Ecto neural progenitor cell (in vitro differentiated cells): ENCODE data around the gene SLC2A8.
A peak's percentile ranks its signal among the peaks of the same experiment; 100 is the strongest.

Source experiments
- DNase-seq: peaks from one replicate; pipeline ENCODE4 v3.0.0-alpha.2; 2018; ENCODE audit warnings: low spot score

The SLC2A8 gene

DNA sequence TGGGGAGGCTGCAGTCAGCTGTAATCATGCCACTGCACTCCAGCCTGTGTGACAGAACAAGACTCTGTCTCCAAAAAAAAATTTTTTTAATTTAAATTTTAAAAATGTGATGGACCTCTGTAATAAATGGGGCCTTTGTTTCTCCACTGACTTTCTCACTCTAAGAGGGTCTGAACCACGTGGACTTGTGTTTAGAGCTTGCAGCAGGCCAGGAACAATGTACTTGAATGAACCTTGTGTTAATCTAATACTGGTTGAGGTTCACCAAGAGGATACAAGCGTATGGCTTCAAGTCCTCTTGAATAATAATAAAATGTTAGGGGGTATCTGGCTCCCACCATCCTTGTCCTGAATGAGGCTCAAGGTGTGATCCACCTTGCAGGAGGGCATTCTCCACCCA lies 14.4 kb upstream of the SLC2A8 start:
- no peak for DNase-seq

DNA sequence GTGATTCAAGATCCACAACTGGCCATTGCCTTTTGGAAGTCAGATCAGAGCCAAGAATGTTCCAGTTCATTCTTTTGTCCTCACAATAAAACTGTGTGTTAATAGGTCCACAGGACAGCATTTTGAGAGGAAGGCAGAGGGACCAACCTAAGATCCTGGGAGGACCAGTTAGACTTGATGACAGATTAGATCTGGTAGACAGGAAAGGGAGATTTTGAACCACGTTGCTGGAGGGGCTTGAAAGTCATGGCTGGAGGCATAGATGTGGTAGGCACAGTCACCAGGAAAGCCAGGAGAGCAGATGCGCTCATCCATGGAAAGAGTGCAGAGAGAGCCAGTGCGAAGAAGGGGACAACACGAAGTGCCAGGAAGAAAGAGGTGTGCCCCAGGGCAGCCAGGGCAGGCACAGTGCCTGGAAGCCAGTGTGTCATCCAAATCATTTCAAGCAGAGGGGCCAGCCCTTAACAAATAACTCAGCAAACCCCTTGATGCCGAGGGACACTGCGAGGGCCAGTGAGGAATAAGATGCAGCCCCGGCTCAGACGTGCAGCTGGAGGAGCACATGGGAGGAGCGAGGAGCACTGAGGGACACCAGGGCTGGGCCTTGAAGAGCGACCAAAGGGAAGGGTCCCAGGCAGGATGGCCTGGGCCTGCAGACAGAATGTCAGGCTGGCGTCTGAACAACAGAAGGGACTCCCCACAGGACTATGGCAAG lies 12.8 kb upstream of the SLC2A8 start:
- peak; percentile 35 for DNase-seq

DNA sequence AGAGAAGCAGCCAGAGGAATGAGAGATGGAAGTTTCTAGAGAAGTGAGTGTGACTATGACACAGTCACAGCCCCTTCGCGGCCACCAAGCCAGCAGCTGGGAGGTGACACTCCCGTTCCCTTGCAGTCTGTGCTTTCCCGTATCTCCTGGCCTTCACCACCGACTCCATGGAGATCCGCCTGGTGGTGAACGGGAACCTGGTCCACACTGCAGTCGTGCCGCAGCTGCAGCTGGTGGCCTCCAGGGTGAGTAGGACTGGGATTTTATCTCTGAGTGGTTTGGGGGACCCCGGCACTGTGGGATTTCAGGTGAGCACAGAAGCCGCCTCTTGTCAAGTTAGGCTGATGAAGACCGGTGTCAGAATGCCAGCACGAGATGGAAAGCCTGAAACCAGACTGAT lies 12.1 kb upstream of the SLC2A8 start:
- peak; percentile 48 for DNase-seq

DNA sequence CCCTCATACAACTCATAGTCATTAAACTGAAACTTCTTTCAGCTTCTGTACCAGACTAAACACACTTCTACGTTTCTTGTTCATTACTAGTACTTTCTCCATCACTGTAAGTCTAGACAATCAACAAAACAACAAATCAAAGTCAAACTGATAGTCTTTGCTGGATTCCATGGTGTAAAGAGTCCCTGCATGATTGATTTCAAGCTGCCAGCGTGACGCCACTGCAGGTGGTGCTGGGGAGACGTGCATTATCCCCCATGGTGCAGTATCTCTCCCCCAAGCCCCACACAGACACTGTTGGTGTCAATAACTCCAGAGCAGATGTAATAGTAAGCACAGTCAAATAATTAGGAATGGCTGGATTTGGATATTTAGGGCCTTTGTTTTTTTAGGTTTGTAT lies 10.7 kb upstream of the SLC2A8 start:
- DNase-seq, result peak; percentile 29

DNA sequence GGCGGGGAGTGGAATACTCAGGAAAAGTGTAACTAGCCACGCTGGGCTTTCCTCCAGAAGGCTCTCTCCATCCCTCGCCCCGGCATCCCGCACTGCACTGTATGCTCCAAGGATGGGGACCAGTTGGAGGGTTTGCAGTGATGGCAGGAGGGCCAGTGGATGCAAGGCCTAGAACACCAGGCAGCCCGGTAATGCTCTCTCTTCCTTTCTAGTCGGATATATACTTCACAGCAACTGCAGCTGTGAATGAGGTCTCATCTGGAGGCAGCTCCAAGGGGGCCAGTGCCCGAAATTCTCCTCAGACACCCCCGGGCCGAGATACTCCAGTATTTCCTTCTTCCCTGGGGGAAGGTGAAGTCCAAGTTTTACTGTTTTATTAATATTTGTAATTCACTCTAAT lies 10.0 kb upstream of the SLC2A8 start:
- DNase-seq, result no peak

DNA sequence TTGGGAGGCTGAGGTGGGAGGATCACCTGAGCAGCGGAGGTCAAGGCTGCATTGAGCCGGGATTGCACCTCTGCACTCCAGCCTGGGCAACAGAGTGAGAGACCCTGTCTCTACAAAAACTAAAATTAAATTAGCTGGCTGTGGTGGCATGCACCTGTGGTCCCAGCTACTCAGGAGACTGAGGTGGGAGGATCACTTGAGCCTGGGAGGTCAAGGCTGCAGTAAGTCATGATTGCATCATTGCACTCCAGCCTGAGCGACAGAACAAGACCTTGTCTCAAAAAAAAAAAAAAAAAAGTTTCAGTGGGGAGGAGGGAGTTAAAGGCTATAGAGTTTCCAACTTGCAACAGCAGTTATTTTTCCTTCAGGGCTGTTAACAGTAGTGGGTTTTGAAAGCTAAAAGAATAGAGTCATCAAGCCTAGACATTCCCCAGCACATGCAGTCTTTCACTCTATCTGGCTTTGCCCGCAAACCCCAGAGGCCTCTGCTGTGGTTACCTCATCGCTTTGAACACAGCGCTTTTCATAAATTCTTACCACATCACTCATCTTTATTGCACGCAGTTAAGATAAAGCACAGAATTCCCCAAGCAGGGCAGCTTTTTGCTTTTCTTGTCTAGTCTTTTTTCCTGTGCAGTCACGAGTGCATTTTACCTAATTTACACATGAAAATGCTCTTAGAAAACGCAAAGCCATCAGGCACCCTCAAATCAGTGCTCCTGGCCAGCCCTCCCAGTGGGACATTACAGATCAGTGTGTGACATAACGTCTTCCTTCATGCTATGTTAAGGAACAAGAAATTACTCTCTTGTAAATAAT lies 8.7 kb upstream of the SLC2A8 start:
- no peak for DNase-seq

DNA sequence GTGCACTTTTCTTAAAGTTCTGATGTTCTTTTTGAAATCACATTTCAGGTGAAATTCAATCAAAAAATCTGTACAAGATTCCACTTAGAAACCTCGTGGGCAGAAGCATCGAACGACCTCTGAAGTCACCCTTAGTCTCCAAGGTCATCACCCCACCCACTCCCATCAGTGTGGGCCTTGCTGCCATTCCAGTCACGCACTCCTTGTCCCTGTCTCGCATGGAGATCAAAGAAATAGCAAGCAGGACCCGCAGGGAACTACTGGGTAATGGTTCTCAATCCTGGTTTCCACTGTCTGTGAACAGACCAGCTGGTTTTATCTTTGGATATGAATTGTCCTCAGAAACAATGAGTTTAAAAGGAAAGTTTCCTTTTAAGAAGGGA lies 8.1 kb upstream of the SLC2A8 start:
- no peak for DNase-seq

DNA sequence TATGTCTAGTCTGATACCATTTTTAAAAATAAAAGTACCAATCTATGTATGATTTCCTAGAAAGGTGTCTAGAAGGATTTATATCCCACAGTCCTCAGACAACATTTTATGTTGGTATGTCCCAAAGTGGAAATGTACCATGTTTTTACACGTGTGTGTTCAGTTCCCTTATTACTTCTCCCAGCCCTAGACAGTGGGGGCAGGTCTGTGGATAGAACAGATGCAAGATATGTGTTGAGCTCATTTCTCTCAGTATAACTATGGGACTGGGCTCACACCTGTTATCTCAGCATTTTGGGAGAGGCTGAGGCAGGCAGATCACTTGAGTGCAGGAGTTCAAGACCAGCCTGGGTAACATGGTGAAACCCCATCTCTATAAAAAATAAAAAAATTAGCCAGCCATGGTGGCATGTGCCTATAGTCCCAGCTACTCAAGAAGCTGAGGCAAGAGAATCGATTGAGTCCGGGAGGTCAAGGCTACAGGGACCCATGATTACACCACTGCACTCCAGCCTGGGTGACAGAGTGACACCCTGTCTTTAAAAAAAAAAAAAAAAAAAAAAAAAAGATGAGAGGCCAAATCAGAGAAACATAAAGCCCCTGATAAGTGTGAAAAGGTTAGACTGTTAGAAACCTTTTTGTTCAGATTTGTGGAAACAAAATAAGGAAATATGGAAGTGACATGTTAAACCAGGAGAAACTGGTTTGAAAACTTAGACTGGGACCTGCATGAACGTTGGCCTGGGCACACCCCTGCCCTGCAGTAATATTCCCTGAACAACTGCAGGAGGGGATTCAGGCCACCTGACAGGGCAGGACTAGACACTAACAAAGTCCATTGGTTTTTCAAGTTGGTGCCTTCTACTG lies 7.4 kb upstream of the SLC2A8 start:
- DNase-seq, result no peak

DNA sequence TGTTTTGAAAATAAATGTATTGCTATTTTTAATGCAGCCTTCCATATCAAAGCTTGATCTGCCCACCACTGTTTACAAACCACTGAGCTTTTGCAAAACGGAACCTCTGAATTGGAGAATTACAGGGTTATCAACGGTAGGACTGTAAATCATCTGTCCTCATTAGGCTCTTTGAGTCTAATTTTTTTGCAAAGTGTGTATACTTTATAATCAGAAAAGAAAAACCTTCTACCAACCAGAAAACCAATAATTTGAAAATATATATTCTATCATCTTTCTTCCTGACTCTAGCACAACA lies 6.8 kb upstream of the SLC2A8 start:
- no peak for DNase-seq

DNA sequence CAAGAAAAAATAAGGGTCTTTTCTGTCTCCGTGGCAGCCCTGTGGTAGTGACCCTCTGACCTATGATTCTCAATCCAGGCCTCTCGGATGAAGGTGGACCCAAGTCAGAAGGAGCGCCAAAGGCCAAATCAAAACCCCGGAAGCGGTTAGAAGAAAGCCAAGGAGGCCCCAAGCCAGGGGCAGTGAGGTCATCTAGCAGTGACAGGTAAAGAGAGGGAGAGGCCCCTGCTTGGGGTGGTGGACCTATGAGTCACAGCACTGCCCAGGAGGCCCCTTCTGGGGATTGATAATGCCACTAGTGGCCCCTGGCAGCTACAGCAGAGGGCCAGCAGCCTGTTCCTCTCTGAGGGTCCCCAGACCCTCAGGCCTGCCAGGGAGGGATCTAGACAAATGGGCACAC lies 6.4 kb upstream of the SLC2A8 start:
- DNase-seq, result no peak

DNA sequence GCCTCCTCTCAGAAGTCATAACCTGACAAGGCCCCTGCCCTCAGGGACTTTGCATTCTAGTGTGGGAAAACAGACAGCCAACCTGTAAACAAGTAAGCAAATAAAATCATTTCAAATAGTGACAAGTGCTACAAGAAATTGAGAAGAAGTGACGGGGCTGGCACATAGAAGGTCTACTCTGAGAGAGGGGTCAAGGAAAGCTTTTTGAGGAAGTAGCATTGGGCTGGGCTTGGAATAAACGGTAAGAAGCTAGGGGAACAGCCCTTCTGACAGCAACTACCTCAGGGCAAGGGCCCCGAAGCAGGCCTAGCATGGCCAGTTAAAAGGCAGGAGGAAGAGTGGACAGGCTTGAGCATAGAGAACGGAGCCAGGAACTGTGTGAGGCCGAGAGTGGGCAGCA lies 4.8 kb upstream of the SLC2A8 start:
- no peak for DNase-seq

DNA sequence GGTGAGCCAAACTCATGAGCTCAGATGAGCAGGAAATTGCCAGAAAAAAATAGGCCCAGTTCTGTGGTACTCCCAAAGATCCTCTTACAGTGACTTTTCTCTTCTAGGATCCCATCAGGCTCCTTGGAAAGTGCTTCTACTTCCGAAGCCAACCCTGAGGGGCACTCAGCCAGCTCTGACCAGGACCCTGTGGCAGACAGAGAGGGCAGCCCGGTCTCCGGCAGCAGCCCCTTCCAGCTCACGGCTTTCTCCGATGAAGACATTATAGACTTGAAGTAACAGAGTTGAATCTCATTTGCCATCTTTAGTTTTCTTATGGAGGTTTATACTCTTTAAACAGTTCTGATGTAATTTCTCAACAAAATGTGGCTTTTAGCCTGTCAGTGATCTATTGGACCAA lies 4.0 kb upstream of the SLC2A8 start:
- no peak for DNase-seq

DNA sequence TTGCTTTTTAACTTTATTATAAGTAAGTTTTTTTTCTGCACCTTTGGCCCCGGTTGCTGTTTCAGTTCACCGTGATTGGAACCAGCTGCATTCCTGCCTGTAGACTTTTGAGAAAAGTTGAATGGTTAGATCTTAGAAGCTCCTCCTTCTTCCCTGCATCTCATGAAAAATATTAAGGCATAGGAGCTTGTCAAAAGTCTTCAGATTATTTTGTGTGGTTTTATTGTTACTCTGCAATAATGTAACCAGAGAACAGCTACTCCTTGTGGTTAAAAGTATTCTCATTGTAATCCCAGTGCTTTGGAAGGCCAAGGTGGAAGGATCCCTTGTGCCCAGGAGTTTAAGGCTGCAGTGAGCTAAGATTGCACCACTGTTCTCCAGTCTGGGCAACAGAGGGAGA lies 3.3 kb upstream of the SLC2A8 start:
- DNase-seq, result no peak

DNA sequence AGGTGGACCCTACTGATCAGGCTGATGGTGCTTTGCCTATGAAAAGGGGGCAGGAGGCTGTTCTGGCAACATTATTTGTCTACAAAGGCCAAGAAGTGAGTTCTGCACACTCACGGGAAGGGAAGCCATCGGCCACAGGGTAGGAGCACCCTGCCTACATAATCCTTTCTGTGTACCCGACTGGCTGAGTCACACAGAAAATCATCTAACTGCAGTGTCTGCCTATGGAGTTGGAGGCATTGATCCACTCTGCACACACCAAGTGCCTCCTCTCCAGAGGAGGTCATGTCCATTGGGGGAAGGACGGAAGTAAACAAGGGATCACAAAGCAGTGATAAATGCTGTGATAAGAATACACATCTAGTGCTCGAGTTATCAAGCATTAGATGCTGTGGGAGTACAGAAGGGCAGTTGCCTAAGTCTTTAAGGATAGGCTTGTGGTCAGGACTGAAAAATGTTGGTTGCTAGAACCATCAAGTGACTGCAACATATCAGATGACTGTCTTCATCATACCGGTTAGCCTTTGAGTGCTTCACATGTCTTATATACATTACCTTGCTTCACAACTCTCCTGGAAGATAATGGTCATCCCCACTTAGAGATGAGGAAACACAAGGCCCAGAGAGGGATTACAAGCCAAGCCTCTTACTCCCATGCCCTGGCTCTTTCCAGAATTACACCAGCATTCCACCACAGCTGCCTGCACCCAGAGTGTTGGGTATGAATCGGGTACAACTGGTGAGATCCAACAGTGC lies 1.3 kb upstream of the SLC2A8 start:
- no peak for DNase-seq

DNA sequence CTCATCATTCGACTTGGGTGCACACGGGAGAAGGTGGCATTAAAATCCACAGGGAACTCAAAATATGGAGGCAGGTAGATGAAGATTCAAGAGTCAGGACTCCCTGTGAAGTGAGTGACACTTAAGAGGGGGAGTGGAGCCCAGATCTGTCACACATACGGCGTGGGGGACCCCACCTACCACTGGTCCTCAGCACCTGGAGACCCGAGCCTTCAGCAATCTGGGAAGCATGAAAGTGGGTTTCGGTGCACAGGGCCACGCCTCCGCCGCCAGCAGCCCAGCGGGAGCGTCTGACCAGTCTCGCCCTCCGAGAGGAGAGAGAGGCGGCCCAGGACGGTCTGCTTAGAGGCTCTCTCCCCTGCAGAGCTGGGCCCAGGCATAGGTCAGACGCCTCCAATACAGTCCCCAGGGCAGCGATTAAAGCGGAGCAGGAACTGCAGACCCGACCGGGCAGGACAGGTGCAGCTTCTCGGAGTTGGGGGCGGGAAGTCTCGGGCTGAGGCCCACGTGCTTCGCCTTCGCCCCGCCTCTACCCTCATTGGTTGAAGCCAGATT lies 639 bp upstream of the SLC2A8 start:
- no peak for DNase-seq

DNA sequence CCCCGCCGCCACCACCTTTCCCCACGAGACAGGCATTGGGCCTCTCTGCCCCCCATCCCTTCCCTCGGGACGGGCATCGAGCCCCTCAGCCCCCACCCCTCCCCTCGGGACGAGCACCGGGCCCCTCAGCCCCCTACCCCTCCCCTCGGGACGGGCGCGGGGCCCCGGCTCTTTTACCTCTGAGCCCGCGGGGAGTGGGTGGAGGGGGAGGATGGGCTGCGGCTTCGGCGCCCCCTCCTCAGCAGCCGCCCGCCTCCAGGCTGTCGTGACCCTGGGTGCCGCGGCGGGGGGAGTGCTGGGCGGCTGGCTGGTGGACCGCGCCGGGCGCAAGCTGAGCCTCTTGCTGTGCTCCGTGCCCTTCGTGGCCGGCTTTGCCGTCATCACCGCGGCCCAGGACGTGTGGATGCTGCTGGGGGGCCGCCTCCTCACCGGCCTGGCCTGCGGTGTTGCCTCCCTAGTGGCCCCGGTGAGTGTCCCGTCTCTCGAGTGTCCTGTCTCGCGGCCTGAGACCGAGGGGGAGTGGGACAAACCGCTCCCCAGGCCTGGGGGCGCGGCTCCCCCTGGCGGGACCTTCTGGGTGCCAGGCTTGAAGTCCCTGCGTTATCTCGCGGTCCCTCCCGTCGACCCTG lies 791 bp downstream of the SLC2A8 start:
- peak; percentile 71 for DNase-seq

DNA sequence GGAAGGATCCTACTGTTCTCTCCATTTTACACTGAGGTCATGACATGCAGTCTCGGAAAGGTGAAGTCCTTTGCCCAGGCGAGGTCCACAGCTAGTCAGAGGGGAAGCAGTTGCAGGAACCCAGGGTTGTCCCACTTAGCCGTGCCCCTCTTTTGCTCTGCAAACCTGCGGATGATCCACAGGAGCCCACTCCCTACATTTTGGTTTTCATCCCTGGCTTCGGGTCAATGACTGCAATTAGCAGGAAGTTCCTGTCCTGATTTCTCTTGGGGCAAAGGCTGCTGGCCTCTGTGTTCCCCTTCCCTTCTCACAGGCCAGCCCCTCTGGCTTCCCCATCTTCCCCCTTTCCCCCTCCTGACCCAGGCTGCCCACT lies 1.3 kb downstream of the SLC2A8 start:
- DNase-seq, result no peak

DNA sequence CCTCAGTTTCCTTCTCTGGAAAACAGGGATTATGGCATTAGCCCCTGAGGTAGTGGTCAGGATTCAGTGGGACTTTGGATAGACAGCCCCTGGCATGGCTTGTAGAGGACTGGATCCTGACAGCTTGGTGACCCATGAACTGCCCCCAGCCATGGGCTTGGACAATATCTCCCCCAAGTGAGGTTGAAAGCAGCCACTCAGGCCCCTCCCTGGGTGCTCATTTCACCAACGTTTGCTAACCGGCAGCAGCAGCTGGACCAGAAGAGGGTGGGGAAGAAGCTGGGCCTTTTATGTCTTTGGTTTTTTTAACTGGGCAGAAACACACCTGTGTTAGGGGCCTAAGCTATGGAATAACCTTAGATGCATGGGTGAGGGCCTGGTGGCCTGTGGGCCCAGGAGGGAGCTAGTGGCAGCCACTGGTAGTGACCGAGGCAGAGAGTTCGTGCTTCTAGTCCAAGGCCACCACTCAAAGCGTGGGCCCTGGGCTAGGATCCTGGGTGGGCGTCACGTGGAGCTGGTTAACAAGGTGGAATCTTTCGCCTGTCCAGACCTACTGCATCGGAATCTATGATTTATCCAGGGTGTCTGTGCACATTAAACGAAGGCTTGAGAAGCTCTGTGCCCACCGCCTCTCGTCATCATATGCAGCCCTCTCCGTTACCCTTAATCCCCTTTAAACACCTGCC lies 1.9 kb downstream of the SLC2A8 start:
- no peak for DNase-seq

DNA sequence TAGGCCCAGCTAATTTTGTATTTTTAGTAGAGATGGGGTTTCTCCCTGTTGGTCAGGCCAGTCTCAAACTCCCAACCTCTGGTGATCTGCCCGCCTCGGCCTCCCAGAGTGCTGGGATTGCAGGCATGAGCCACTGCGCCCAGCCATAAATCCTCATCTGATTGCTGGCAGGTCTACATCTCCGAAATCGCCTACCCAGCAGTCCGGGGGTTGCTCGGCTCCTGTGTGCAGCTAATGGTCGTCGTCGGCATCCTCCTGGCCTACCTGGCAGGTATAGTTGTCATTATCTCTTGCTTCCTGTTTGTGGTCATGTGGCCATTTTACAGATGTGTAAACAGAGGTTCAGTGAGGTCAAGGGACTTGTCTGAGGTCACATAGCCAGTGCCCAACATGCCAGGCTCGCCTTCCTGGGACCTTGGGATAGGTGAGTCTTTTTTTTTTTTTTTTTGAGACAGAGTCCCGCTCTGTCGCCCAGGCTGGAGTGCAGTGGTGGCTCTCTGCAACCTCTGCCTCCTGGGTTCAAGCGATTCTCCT lies 2.8 kb downstream of the SLC2A8 start:
- DNase-seq, result no peak

DNA sequence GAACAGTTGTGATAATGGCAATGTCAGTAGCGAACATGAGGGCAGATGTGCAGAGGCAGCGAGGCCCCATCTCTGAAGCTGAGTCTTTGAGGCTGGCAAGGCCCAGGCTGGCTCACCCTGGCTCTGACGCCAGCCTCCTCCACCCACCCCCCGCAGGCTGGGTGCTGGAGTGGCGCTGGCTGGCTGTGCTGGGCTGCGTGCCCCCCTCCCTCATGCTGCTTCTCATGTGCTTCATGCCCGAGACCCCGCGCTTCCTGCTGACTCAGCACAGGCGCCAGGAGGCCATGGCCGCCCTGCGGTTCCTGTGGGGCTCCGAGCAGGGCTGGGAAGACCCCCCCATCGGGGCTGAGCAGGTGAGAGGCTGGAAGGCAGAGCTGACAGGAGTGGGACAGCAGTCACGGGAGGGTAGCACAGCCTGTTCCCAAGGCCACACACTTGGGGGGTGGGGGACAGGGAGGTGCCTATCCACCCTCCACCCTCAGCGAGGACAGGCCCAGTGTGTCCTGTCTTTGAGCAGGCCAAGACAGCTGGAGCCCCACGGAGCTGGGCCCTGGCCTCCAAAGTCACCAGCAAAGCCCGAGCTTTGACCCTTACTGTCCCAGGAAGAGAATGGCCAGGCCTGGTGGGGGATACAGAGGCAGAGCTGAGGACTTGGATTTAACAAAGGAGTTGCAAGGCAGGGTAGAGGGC lies 5.6 kb downstream of the SLC2A8 start:
- DNase-seq, result no peak
